Endothelial cell of umbilical vein (primary cell): ENCODE measurements around the gene OR5A2. TPM values are rescaled to one million over a fixed set of nuclear protein-coding genes. Genes with fewer than 3 reads are reported as not detected.

ENCODE experiments used
- BruUV-seq: library from RNA; stranded (reverse); fragments of 400-500 nt; replicated peaks from 2 replicates; lab custom pipeline; 2021; lab: Mats Ljungman, UMichigan
- CTCF ChIA-PET: fragments of 300-600, 350-600 bp; sonication (Branson Sonifier 250); formaldehyde crosslinking; loops from one replicate; lab custom pipeline; 2021; ENCODE audit warnings: antibody characterized with exemption, inconsistent platforms; lab: Charles Lee
- POLR2A ChIA-PET: fragments of 300-600, 350-600 bp; sonication (Branson Sonifier 250); formaldehyde crosslinking; loops from one replicate; lab custom pipeline; 2021; ENCODE audit warnings: antibody characterized with exemption, inconsistent platforms; lab: Charles Lee
- DNase-seq: peaks from one replicate; pipeline ENCODE4 v3.0.0-alpha.2; 2011; ENCODE audit warnings: low read depth, low spot score
- FAIRE-seq: peaks from 2 replicates; lab custom pipeline; 2011; peaks lifted over from hg19 to GRCh38; lab: Jason Lieb, UNC
- H2AFZ ChIP-seq: 2 replicates; pipeline ENCODE4 v1.6.0; 2012; ENCODE audit warnings: low read depth, low read length, control low read depth, inconsistent platforms
- H3K27ac ChIP-seq: 2 replicates; pipeline ENCODE4 v1.5.1; 2011; ENCODE audit warnings: low read depth, mild to moderate bottlenecking, control low read depth, low read length, moderate library complexity; ENCODE audit not compliant: insufficient read depth
- H3K27me3 ChIP-seq, 2 experiments: 2 replicates each; pipeline versions ENCODE4 v1.6.0 to v1.6.1; 2011; ENCODE audit warnings: low read length in 2 of 2, mixed read lengths in 1 of 2; ENCODE audit not compliant: control insufficient read depth in 2 of 2, insufficient read depth in 2 of 2
- H3K36me3 ChIP-seq, 2 experiments: 2 replicates in 1 of 2; 3 replicates in 1 of 2; pipeline ENCODE4 v1.5.1; 2011; ENCODE audit warnings: low read length in 2 of 2, mild to moderate bottlenecking in 1 of 2, moderate library complexity in 1 of 2; ENCODE audit not compliant: control insufficient read depth in 2 of 2, insufficient read depth in 2 of 2; ENCODE audit errors: extremely low read depth in 1 of 2
- H3K4me1 ChIP-seq: 3 replicates; pipeline ENCODE4 v1.5.1; 2011; ENCODE audit warnings: mild to moderate bottlenecking, low read length; ENCODE audit not compliant: control insufficient read depth, insufficient read depth; ENCODE audit errors: extremely low read depth
- H3K4me2 ChIP-seq: 2 replicates; pipeline ENCODE4 v1.6.1; 2011; ENCODE audit warnings: low read length, control low read depth, mixed read lengths; ENCODE audit not compliant: insufficient read depth
- H3K4me3 ChIP-seq, 3 experiments: fragments of 200-600 bp in 1 of 3; sonication (generic), shearing (Covaris generic) in 1 of 3; replicated peaks in 1 of 3; 2 replicates each; pipeline ENCODE4 v1.5.1; 2011 to 2016; ENCODE audit warnings: control low read depth in 3 of 3, low read length in 3 of 3, mild to moderate bottlenecking in 2 of 3, inconsistent platforms in 1 of 3, low read depth in 1 of 3, moderate library complexity in 1 of 3; ENCODE audit not compliant: insufficient read depth in 1 of 3
- H3K79me2 ChIP-seq: 2 replicates; pipeline ENCODE4 v1.6.0; 2012; ENCODE audit warnings: low read length, inconsistent platforms; ENCODE audit not compliant: control insufficient read depth, insufficient read depth
- H3K9ac ChIP-seq: replicated peaks from 2 replicates; pipeline ENCODE3; 2011; ENCODE audit warnings: low read length, control low read depth; ENCODE audit not compliant: insufficient read depth; ENCODE audit errors: extremely low read depth
- H3K9me1 ChIP-seq: replicated peaks from 3 replicates; pipeline ENCODE4 v1.6.0; 2011; ENCODE audit warnings: mild to moderate bottlenecking, low read length; ENCODE audit not compliant: control insufficient read depth, insufficient read depth; ENCODE audit errors: extremely low read depth
- H3K9me3 ChIP-seq: replicated peaks from 2 replicates; pipeline ENCODE4 v1.5.1; 2012; ENCODE audit warnings: low read length, inconsistent platforms; ENCODE audit not compliant: control insufficient read depth, insufficient read depth
- H4K20me1 ChIP-seq: replicated peaks from 2 replicates; pipeline ENCODE3; 2011; ENCODE audit warnings: mild to moderate bottlenecking, low read length; ENCODE audit not compliant: control insufficient read depth, insufficient read depth; ENCODE audit errors: extremely low read depth
- EZH2 ChIP-seq: IDR thresholded peaks from 2 replicates; pipeline ENCODE4 v1.6.1; 2012; ENCODE audit warnings: borderline replicate concordance, low read depth, mild to moderate bottlenecking, moderate library complexity, low read length, inconsistent platforms; ENCODE audit not compliant: severe bottlenecking
- FOS ChIP-seq: IDR thresholded peaks from 2 replicates; pipeline ENCODE4 v1.6.1; 2011; ENCODE audit warnings: mild to moderate bottlenecking, low read length, moderate library complexity, borderline replicate concordance; ENCODE audit not compliant: insufficient read depth
- GATA2 ChIP-seq: IDR thresholded peaks from 2 replicates; pipeline ENCODE4 v1.7.0; 2011; ENCODE audit warnings: low read depth, mild to moderate bottlenecking, moderate library complexity, mixed read lengths, low read length; ENCODE audit not compliant: insufficient read length, insufficient read depth
- JUN ChIP-seq: IDR thresholded peaks from 2 replicates; pipeline ENCODE4 v1.6.1; 2011; ENCODE audit warnings: borderline replicate concordance, low read depth; ENCODE audit not compliant: insufficient read length, insufficient read depth
- MYC ChIP-seq: IDR thresholded peaks from one replicate; pipeline ENCODE4 v1.6.1; 2011; ENCODE audit warnings: mild to moderate bottlenecking, low read depth, low read length
- POLR2A ChIP-seq: IDR thresholded peaks from 2 replicates; pipeline ENCODE4 v1.6.1; 2012; ENCODE audit warnings: low read depth, mild to moderate bottlenecking, control low read depth, low read length
- POLR2AphosphoS5 ChIP-seq: IDR thresholded peaks from 2 replicates; pipeline ENCODE4 v1.6.1; 2012; ENCODE audit warnings: low read depth, mild to moderate bottlenecking, control low read depth, low read length, moderate library complexity; ENCODE audit not compliant: insufficient read depth
- dilution Hi-C: fragments of 300-500 bp; cut with MboI; formaldehyde crosslinking; loops from one replicate; pipeline ENCODE4 v1.15.0; 2019; ENCODE audit warnings: low sequenced_read_pairs; ENCODE audit not compliant: extremely low pct_ligation_motif_present
- intact Hi-C: fragments of 100-400 bp; cut with micrococcal nuclease; formaldehyde crosslinking; loops from one replicate; pipeline ENCODE4 v1.10.0; 2022
- polyA plus RNA-seq, 4 experiments: library from polyadenylated mRNA; depleted of rRNA in 3 of 4; stranded (reverse) in 3 of 4; unstranded in 1 of 4; fragments of >200 nt; gene quantifications; 2 replicates each; pipeline versions ENCODE4 v1.2.1 to v1.2.3, GENCODE V29; 2011 to 2012; ENCODE audit warnings: missing spikeins in 1 of 4
- total RNA-seq: library from RNA; stranded (reverse); gene quantifications from 2 replicates; pipeline ENCODE4 v1.2.3, GENCODE V29; 2021
- TF ChIP-seq, protein P1 (sequence below), 2 donors: IDR thresholded peaks; 1 replicate in 1 of 2; 2 replicates in 1 of 2; pipeline ENCODE4 v1.5.1; 2011; ENCODE audit warnings: low read length in 2 of 2, mild to moderate bottlenecking in 2 of 2, moderate library complexity in 2 of 2, control low read depth in 1 of 2, inconsistent platforms in 1 of 2, low read depth in 1 of 2; ENCODE audit not compliant: insufficient read depth in 1 of 2; ENCODE audit errors: extremely low read depth in 1 of 2
- TF ChIP-seq, protein P2 (sequence below): IDR thresholded peaks from 2 replicates; pipeline ENCODE4 v1.6.1; 2011; ENCODE audit not compliant: insufficient read depth, insufficient read length

Gene OR5A2
- total and polyA plus RNA-seq, 2 donors (not counting 3 experiments of a cell fraction or from before 2014, with no cell fraction given) = not detected

DNA sequence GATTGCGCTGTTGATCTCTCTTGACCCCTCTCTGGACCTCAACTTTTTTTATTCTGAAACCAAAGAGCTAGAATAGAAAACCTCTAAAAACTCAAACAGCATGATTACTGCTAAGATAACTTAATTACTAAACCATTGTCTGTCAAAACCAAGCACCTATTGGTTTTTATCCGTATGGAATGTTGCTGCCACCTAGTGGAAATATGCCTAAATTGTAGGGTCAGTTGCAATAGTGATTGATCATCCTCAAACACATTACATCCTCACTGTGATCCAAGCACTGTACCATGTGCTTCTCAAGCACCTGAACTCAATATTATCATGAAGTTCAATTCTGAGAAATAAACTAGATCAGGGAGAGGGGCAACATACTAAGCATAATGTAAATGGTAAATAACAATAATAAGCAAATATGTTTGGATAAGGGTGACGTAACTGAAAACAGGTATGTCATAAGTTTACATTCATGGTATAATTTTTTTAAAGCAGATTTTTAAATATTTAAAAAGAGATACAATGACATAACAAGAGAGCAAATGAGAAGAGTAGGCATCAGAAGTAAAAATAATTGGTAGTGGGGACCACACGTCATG lies 3.8 kb upstream of the OR5A2 start:
- POLR2A ChIA-PET = no interaction called here
- H3K4me2 ChIP-seq = no peak overlapping the region
- no peaks in the 10 kb centered on the region for H3K79me2 ChIP-seq
- FAIRE-seq (no peak), DNase-seq (peak; percentile 54)
- H2AFZ ChIP-seq = no peak overlapping the region
- no peaks in the 10 kb centered on the region for H3K9me1 ChIP-seq
- no peaks in the 10 kb centered on the region for H4K20me1 ChIP-seq
- peaks cover 0 to 5% of the 10 kb centered on the region in 2 experiments for H3K27me3 ChIP-seq
- no peak overlapping the region for H3K27ac ChIP-seq
- no peak overlapping the region for H3K4me3 ChIP-seq
- BruUV-seq = no TSS peak
- no peak overlapping the region for H3K9ac ChIP-seq
- intact Hi-C loops = loop anchor here (1.0 to 10.0 kb wide), 3 partner anchors 82 to 259 kb away; partner anchors contain the start of gene OR4D9
- dilution Hi-C loops = no loop called here
- CTCF ChIA-PET = interaction anchor here (0.6 to 1.7 kb wide), 4 partner anchors 9 to 272 kb away, joined by 3 to 17 read pairs (median 4); partner anchors contain the start of gene DTX4
- no peaks in the 10 kb centered on the region for H3K9me3 ChIP-seq
- H3K36me3 ChIP-seq = no peaks in the 10 kb centered on the region
- no peak for TF ChIP-seq POLR2A
- TF ChIP-seq, protein P1, sequence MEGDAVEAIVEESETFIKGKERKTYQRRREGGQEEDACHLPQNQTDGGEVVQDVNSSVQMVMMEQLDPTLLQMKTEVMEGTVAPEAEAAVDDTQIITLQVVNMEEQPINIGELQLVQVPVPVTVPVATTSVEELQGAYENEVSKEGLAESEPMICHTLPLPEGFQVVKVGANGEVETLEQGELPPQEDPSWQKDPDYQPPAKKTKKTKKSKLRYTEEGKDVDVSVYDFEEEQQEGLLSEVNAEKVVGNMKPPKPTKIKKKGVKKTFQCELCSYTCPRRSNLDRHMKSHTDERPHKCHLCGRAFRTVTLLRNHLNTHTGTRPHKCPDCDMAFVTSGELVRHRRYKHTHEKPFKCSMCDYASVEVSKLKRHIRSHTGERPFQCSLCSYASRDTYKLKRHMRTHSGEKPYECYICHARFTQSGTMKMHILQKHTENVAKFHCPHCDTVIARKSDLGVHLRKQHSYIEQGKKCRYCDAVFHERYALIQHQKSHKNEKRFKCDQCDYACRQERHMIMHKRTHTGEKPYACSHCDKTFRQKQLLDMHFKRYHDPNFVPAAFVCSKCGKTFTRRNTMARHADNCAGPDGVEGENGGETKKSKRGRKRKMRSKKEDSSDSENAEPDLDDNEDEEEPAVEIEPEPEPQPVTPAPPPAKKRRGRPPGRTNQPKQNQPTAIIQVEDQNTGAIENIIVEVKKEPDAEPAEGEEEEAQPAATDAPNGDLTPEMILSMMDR (IDR thresholded peaks at IDR 0.05; ENCODE audit: extremely low read depth in 1 of 2, insufficient read depth in 1 of 2, low read depth in 1 of 2, low read length in 2 of 2) = peak; percentile 60 to 66
- no peaks in the 10 kb centered on the region for H3K4me1 ChIP-seq

DNA sequence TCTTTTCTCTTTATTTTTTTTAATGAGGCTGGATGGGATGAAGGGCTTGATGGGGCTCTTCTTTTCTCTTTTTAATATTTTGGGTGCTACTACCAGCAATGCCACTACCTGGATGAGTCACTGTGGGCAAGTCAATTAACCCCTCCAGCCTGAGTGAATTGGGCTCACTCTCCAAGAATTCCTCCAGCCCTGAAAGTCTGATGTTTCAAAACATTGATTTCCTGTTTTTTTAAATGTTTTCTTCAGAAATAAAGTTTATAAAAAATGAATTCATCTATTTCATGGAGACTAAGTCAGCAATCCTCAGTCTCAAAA lies 812 bp upstream of the OR5A2 start:
- no peaks in the 10 kb centered on the region for H3K36me3 ChIP-seq
- no peak overlapping the region for H3K4me3 ChIP-seq
- no peaks in the 10 kb centered on the region for H3K79me2 ChIP-seq
- TF ChIP-seq POLR2A (no peak), POLR2AphosphoS5 (no peak), MYC (no peak), FOS (no peak), GATA2 (no peak), EZH2 (no peak), JUN (no peak)
- TF ChIP-seq, protein P2, sequence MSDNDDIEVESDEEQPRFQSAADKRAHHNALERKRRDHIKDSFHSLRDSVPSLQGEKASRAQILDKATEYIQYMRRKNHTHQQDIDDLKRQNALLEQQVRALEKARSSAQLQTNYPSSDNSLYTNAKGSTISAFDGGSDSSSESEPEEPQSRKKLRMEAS = no peak
- DNase-seq (no peak), FAIRE-seq (no peak)
- ChIA-PET CTCF (interaction anchor here (1.1 to 1.3 kb wide), 2 partner anchors 24 to 256 kb away, joined by 3 read pairs; partner anchors contain the start of gene DTX4), POLR2A (no interaction called here)
- BruUV-seq = no TSS peak
- no peaks in the 10 kb centered on the region for H4K20me1 ChIP-seq
- H3K4me1 ChIP-seq = no peaks in the 10 kb centered on the region
- no peak overlapping the region for H3K27ac ChIP-seq
- intact Hi-C loops = no loop called here
- no peak overlapping the region for H3K4me2 ChIP-seq
- dilution Hi-C loops = no loop called here
- H3K9ac ChIP-seq = no peak overlapping the region
- no peak overlapping the region for H2AFZ ChIP-seq
- peaks cover 0 to 5% of the 10 kb centered on the region in 2 experiments for H3K27me3 ChIP-seq
- H3K9me3 ChIP-seq = no peaks in the 10 kb centered on the region
- H3K9me1 ChIP-seq = no peaks in the 10 kb centered on the region
